Stimulated activated CD4-positive, alpha-beta T cell treated with anti-CD3 and anti-CD28 coated beads, Interleukin-1b, Interleukin-23, amount 100 ng/mL, for 4 hours (primary cell): ENCODE results near the gene EIF5A.
"Not testable (repeated sequence)": the region's sequence is repeated elsewhere in the genome, so short reads cannot be mapped to it uniquely, and the experiment has no call there.

ENCODE experiments used
- DNase-seq, 2 donors: peaks; one replicate each; pipeline ENCODE4 v3.0.0-alpha.2; 2020; ENCODE audit warnings: low read depth in 2 of 2

Gene EIF5A

DNA sequence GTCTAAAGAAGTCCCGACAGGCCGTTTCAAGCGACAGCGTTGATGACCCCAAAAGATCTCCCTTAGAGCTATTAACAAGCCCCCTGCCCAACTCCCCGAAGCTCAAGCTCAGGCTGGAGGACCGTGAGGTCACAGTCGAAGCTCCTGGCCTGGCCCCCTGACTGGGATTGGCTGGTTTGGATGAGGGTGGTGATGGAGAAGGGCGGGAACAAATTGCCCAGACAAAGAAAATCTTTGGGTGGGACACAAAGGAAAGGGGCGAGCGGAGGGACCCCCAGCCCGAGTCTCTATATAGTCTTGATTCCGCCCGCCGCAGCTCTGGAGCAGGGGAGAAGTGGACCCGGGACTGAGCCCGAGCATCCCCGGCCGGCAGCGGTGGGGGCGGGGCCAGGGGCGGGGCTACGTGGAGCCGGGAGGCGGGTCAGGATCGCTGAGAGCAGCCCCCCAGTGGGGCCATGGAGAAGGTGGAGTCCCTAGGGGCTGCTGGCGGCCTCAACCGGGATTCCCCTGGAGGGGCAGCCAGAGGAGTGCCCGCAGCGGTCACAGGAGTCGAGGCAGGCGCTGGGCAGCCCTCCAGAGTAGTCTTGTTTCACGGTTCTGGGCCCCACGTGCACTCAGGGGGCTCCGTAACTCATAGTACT lies 22.7 kb downstream of the EIF5A start:
- DNase-seq, result peak; percentile 58 to 79

DNA sequence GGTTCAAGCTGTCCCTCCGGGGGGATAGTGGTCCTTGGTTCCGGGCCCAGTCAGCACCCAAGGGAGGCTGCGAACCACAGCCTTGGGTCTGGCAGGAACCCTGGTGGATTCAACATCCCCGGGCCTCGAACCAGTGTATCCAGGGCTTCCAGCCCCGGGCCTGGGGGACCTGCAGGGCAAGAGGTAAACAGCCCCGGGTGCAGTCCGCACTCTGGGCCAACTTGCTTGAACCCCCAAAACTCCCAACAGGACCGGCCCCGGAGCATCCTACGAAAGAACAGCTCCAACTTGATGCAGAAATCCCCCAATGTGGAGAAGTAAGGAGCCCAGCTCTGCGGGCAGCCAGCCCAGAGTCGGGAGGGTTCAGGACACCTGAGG lies 23.2 kb downstream of the EIF5A start:
- DNase-seq, result no peak

DNA sequence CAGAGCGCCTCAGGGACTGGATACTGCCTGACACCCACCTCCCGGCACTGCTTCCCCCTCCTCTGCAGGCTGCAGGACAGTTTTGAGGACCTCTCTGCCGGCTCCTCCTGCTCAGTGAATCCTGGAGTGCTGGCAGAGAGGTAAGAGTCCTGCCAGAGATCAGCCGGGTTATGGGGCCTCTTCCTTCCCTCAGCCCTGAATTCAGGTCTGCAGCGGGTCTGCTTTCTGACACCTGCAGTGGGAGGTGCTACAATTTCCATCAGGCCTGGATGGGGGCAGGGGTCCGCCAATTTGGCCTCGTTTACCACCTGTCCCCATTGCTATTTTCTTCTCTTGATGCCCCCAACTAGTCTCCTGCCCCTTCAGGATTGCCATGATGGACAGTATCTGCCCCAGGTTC lies 24.7 kb downstream of the EIF5A start:
- no peak for DNase-seq

DNA sequence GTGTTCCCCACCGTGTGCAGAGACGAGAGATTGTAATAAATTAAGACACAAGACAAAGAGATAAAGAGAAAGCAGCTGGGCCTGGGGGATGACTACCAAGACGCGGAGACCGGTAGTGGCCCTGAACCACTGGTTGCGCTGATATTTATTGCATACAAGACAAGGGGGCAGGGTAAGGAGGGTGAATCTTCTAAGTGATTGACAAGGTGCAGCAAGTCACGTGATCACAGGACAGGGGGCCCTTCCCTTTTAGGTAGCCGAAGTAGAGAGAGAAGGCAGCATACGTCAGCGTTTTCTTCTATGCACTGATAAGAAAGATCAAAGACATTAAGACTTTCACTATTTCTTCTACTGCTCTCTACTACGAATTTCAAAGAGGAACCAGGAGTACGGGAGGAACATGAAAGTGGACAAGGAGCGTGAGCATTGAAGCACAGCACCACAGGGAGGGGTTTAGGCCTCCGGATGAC lies 25.2 kb downstream of the EIF5A start:
- DNase-seq, result not testable (repeated sequence)

DNA sequence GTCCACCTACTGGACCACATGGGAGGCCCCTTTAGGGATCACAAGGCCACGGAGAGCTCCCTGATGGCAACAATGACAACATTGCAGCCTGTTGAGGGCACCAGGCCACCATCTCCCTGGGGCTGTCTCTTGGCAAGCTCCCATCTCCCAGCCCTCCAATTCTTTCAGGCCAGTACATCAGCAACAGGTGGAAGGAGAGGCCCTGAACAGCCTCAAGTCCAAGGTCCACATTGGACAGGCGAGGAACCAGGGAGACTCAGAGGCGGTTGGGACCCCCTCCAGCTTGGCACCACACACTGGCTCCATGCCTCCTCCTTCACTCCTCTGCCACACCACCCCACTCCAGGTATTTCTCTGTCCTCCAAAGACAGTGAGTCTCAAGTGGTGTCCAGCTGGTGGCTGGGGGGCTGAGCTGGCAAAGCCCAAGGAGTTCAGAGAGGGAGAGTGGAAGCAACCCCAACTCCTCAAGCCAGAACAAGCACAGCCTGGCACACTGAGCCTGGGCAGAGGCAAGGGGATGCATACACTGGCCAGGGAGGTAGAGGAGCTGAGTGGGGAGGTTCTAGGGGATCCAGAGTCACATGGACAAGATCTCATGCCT lies 27.6 kb downstream of the EIF5A start:
- DNase-seq, result no peak

DNA sequence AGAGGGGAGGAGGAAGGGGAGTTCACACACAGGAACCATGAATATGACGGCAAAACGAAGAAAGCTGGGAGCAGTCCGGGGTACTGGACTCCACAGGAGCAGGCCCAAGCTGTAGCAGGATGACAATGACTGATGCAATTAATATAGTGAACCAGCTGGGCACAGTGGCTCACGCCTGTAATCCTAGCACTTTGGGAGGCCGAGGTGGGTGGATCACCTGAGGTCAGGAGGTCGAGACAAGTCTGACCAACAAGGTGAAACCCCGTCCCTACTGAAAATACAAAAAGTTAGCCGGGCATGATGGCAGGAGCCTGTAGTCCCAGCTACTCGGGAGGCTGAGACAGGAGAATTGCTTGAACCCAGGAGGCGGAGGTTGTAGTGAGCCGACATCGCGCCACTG lies 28.3 kb downstream of the EIF5A start:
- not testable (repeated sequence) for DNase-seq

DNA sequence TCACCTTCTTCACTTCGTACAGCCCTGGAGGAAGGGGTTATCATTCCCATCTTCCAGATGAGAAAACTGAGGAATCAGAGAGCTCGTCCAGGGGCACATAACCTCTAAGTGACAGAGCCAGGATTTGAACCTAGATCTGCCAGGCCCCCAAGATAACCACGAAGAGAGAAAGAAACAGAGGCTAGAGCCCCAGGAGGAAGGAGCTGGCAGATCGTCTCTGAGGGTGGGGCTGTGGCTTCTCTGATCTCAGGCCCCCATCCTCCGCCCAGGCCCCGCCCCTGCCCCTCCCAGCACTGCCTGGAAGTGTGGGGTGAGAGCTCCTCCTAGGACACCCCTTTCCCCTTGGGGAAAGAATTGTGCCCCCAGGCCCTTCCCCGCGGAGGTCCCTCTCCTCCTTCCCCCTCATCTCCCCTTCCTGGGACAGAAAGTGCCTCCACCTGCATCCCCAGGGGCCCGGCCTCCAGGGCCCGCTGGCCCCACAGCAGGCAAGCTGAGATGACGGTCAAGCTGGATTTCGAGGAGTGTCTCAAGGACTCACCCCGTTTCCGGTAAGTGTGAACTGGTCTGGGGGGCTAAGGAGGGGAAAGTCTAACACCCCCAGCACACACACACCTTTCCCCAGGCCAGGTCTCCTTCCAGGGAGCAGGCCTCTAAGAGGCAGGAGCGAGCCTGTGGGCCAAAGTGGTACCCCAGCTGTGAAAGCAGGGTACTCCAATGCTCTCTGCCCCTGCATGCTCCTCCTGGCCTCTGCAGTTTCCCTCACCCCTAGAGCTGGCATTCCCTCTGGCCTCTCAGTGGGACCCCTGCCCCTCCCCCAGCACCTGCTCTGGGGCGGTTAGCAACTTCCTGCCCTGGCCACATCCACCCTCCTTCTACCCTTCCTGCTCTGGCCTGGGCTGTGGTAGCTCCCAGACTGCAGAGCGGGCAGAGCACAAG lies 29.1 kb downstream of the EIF5A start, which contains the start of gene ACAP1:
TSS of gene ACAP1 (plus strand) at position 290 of the 936 bp plus-strand sequence. CDS start at position 496, 206 bp downstream.
- DNase-seq, result peak; percentile 79 to 80

DNA sequence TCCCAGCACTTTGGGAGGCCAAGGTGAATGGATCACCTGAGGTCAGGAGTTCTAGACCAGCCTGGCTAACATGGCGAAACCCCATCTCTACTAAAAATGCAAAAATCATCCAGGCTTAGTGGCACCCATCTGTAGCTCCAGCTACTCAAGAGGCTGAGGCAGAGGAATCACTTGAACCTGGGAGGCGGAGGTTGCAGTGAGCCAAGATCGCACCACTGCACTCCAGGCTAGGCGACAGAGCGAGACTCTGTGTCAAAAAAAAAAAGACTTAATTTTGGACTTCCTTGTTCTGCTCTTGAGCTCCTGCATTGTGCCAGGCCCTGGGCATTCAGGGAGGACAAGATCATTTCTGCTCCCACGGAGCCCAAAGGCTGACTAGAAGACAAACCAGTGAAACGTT lies 30.2 kb downstream of the EIF5A start:
- DNase-seq, result not testable (repeated sequence)

DNA sequence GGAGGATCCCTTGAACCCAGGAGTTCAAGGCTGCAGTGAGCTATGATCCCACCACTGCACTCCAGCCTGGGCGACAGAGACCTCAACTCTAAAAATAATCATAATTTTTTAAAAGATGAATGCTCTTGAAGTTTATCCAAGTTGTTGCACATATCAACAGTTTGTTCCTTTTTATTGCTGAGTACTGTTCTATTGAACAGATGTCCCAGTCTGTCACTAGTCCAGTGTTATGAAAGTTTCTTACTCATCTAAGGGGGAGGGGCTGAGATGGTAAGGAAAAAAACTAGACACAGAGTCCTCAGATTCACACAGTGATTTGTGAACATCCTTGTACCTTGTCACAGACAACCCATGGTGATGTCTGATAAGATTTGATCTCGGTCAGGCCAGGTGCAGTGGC lies 32.8 kb downstream of the EIF5A start:
- no peak for DNase-seq

DNA sequence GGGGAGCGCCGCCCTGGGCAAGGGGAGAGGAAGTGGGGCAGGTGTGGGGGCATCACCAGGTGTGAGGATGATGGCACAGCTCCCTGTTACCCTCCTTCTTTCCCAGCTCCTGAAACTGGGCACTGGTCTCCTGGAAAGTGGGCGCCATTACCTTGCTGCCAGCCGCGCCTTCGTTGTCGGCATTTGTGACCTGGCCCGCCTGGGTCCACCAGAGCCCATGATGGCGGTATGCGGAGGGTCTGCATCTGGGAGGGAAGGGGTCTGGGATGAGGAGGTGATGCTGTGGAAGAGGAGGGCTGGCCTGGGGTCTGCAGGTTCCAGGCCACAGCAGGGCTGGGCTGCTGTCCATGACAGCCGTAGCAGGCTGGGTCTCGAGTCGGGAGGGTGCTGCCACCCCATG lies 34.4 kb downstream of the EIF5A start:
- DNase-seq, result no peak

DNA sequence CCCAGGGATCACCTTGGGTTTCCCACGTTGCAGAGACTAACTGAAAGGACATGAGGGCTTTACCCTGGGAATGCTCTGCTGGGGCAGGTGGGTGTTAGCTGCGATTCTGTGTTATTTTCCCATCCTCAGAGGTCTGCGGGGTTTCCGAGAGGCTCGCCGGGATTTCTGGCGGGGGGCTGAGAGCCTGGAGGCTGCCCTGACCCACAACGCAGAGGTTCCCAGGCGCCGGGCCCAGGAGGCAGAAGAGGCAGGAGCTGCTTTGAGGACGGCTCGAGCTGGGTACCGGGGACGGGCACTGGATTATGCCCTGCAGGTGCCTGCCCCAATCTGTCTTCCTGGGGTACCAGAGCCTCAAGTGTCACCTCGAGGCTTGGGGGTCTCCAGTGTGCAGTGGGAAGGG lies 35.8 kb downstream of the EIF5A start:
- no peak for DNase-seq

DNA sequence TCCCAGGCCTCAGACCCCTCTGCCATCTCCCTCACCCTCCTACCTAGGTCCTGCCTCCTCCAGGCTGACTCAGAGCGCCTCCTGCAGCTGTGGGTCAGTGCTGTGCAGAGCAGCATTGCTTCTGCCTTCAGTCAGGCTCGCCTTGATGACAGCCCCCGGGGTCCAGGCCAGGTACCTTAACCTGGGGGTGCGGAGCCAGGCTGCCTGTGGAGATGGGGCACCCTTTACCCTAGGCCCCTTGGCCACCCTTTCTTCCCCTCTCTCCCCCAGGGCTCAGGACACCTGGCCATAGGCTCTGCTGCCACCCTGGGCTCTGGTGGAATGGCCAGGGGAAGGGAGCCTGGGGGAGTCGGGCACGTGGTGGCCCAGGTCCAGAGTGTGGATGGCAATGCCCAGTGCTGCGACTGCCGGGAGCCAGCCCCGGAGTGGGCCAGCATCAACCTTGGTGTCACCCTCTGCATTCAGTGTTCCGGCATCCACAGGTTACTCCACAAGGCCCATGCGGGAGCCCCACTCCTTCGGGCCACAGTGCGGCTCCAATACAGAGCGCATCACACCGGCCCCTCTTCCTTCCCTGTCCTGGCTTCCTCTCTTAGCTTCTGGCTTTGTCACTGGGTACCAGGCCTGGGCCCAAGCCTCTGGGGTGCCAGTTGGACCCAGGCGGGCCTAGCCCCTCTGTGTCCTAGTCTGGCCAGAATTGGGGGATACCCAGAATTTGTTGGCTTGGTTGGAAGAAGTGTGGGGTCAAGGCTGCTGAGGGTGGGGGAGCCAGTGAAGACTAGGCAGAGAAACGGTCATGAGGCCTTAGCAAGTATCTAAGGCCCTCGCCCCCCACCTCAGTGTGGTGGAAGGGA lies 39.6 kb downstream of the EIF5A start:
- DNase-seq, result no peak

DNA sequence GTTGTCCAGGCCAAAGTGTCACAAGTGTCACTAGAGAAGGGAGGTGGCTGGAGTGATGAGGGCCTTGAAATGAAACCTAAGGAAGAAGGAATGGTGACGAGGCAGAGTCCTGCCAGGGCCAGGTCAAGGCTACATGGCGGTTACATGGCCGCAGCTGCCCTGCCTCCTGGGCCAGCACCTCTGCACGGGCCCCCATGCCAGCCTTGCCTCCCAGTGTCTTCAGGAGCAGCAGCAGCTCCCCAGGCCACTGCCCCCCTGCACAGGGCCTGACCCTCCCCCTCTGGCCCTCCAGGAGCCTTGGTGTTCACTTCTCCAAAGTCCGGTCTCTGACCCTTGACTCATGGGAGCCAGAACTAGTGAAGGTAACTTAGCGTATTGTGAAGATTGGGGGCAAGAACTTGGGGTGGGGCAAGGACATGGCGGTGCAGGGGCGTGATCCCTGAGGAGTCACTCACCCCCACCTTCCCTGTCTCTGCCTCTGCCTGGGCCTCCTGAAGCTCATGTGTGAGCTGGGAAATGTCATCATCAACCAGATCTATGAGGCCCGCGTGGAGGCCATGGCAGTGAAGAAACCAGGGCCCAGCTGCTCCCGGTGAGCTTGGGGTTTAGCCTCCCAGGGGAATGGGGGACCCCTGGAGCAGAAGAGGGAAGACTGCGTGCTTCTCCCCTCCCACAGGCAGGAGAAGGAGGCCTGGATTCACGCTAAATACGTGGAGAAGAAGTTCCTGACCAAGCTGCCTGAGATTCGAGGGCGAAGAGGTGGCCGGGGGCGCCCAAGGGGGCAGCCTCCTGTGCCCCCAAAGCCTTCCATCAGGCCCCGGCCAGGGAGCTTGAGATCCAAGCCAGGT lies 40.4 kb downstream of the EIF5A start:
- no peak for DNase-seq

DNA sequence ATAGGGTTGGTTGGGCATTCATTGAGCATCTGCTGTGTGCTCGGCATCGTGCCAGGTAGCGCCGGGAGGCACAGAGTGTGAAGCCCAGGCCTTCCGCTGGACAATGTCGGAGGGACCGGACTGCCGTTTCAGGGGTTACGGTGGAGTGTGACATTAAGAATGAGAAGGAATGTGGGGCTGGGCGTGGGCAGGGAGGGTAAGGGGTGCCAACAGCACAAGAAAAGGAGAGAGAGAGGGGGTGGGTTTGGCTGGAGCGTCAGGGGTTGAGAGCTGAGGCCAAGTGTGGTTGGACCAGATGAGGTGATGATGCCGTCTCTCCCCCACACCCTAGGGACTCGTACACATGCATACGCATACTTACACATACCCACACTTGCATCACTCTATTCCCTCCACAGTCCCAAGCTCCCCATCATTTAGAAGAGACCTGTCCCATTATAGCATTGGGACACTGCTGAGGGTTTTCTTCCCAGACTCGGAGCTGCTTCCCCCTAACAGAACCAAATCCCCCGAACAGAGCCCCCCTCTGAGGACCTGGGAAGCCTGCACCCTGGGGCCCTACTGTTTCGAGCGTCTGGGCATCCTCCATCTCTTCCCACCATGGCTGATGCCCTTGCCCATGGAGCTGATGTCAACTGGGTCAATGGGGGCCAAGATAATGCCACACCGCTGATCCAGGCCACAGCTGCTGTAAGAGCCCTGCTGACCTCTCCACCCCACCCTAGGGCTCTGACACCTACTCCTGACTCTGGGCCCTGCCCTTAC lies 41.2 kb downstream of the EIF5A start:
- DNase-seq, result no peak

DNA sequence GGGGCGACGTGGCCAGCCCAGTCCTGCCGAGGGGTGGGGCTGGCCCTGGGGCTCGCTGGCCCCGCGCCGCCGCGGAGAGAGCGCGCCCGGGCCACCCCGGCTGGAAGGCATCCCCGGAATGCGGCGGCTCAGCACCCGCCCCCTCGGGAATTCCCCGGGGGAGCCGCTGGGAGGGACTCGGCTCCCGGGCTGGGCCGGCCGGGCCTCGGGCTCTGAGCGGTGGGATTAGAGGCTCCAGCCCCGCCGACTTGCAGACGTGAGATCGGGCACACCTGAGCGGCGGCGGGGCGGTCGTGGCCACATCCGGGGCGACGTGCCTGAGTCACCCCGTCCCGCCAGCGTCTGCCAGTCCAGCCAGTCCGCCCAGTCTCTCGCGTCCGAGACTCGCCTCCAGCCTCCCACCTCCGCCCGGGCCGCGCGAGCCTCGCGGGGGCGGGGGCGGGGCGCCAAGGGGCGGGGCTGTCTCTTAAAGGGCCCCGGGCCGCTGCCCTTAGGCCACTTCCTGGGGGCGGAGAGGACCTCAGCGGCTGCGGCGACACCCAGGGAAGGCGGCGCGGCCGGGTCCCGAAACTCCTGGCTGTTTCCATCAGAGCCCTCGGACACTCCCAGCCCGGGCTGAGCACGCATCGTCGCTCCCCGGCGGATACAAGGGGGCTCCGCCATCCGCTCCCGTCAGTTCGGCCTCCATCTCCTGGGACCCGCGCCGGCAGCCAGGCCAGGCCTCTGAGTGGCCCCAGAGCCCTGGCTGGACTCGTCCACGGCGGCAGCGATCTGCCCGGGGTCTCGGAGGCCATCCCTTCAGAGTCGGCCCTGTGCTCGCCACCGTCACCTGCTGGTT lies 44.5 kb downstream of the EIF5A start, which contains the start of gene KCTD11:
TSS of gene KCTD11 (plus strand) at position 498 of the 838 bp plus-strand sequence.
- DNase-seq, result peak; percentile 37 to 66

DNA sequence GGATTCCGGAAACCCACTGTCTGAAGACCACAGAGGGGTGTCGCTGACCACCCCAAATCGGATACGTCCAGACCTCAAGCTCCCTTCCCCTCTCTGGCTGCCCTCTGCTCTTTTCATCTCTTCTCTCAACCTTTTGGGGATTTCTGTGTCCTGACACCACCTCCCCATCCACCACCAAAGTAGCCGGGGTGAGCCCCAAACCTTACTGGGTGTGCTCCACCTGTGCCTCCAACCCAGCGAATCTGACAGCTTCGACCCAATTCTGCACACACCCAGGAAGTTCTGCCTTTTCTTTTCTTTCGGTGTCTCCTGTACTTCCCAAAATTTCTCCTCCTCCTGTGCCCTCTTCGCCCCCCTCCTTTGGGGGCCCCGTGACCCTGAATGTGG lies 45.1 kb downstream of the EIF5A start:
- DNase-seq, result no peak

DNA sequence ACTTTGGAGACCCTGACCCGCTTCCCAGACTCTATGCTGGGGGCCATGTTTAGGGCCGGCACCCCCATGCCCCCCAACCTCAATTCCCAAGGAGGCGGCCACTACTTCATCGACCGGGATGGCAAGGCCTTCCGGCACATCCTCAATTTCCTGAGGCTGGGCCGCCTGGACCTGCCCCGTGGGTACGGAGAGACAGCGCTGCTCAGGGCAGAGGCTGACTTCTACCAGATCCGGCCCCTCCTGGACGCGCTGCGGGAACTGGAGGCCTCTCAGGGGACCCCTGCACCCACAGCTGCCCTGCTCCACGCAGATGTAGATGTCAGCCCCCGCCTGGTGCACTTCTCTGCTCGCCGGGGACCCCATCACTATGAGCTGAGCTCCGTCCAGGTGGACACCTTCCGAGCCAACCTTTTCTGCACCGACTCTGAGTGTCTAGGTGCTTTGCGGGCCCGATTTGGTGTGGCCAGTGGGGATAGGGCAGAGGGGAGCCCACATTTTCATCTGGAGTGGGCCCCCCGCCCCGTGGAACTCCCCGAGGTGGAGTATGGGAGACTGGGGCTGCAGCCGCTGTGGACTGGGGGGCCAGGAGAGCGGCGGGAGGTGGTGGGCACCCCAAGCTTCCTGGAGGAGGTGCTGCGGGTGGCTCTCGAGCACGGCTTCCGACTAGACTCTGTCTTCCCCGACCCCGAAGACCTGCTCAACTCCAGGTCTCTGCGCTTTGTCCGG lies 45.6 kb downstream of the EIF5A start:
- DNase-seq, result no peak

DNA sequence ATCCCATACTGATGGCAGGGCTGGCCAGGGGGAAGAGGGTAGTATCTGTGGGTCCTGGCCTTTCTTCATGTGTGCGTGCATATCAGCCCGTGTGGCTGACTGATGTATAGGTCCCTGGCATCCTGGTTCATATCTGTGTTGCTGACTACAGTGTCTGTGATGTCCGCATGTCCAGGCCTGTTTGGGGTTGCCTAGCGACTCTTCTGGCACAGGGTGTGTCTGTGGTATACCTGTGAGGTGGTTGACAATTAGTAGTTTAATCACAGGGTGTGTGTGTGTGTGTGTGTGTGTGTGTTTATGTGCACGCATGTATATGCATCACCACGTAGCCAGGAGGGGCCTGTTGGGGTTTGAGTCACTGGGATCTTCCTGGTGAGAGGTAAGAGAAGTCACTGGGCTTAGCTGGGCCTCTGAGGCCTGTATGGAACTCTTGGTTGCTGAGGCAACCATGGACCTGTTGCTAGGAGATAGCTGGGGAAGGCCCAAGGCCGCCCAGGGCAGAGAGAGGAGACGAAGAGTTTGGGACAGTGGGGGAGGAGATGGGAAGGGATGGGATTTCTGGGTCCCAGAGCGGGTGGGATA lies 46.9 kb downstream of the EIF5A start:
- no peak for DNase-seq
